ENCODE measurements around the gene UBE3A.

The UBE3A gene

DNA sequence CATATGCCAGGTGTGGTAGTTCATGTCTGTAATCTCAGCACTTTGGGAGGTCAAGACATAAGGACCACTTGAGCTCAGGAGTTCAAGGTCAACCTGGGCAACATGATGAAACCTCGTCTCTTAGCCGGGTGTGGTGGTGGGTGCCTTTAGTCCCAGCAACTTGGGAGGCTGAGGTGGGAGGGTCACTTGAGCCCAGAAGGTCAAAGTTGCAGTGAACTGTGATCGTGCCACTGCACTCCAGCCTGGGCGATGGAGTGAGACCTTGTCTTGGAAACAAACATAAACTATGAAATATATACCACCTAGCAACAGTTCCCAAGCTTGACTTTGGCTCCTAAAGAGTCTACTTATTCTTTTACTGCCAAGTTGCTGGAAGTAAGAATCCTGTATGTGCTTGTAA lies 30.9 kb downstream of the UBE3A start:
- no peak for DNase-seq (ENCODE audit: low read depth)
- H3K4me3 ChIP-seq (ENCODE audit: low read depth, low read length), result no peak overlapping the region
- TF ChIP-seq, protein P1, sequence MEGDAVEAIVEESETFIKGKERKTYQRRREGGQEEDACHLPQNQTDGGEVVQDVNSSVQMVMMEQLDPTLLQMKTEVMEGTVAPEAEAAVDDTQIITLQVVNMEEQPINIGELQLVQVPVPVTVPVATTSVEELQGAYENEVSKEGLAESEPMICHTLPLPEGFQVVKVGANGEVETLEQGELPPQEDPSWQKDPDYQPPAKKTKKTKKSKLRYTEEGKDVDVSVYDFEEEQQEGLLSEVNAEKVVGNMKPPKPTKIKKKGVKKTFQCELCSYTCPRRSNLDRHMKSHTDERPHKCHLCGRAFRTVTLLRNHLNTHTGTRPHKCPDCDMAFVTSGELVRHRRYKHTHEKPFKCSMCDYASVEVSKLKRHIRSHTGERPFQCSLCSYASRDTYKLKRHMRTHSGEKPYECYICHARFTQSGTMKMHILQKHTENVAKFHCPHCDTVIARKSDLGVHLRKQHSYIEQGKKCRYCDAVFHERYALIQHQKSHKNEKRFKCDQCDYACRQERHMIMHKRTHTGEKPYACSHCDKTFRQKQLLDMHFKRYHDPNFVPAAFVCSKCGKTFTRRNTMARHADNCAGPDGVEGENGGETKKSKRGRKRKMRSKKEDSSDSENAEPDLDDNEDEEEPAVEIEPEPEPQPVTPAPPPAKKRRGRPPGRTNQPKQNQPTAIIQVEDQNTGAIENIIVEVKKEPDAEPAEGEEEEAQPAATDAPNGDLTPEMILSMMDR (IDR thresholded peaks at IDR 0.05; ENCODE audit: low read depth, low read length, missing control alignments), result no peak

DNA sequence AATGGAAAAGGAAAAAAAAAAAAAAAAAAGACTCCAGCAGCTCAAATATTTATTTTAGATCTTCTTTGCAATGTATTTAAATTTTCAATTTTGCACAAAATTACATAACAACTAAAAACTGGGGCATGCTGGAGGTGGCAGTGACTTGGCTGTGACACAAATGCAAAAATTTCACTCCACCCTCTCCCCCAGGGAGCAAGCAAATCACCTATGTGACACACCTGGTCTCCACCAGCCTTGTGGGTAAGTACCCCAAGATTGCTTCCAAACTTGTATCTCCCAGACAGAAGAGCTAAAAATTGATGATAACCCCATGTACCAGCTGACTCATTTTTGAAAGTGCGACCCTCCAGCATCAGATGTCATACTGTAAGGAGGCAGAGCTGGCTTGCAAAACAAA lies 32.0 kb downstream of the UBE3A start:
- H3K4me3 ChIP-seq (ENCODE audit: low read depth, low read length), result no peak overlapping the region
- TF ChIP-seq, protein P1 (IDR thresholded peaks at IDR 0.05; ENCODE audit: low read depth, low read length, missing control alignments), result no peak
- DNase-seq (ENCODE audit: low read depth), result no peak

DNA sequence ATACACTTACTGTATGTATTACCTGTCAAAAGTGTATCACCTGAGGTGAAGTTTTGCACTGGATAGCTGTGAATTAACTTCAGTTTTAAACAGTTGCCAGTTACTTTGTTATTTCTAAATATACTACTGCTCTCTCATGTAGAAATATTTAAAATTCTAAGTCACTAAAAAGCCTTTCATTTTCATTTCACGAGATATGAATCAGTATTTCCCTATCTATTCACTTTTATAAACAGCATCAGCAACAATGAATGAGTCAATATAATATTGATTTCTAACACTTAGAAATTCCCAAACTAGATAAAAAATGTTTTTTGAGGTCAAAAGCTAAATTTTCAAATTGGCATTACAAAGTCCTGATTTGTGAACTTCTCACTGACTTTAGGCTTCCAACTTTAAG lies 32.6 kb downstream of the UBE3A start:
- TF ChIP-seq, protein P1 (IDR thresholded peaks at IDR 0.05; ENCODE audit: low read depth, low read length, missing control alignments), result no peak
- no peak overlapping the region for H3K4me3 ChIP-seq (ENCODE audit: low read depth, low read length)
- DNase-seq (ENCODE audit: low read depth), result no peak

DNA sequence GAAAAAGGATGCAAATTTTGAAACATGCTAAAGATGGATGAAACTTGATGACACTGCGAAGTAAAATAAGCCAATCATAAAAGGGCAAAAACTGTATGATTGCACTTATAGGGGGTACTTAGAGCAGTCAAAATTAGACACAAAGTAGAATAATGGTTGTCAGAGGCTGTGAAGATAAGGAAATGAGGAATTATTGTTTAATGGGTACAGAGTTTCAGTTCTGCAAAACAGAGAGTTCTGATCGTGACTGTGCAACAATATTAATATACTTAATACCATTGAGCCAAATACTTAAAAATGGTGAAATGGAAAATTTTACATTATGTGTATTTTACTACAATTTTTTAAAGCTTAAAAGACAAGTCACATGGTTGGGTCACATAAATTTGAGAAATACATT lies 35.1 kb downstream of the UBE3A start:
- no peak for DNase-seq (ENCODE audit: low read depth)
- no peak overlapping the region for H3K4me3 ChIP-seq (ENCODE audit: low read depth, low read length)
- TF ChIP-seq, protein P1 (IDR thresholded peaks at IDR 0.05; ENCODE audit: low read depth, low read length, missing control alignments), result no peak

DNA sequence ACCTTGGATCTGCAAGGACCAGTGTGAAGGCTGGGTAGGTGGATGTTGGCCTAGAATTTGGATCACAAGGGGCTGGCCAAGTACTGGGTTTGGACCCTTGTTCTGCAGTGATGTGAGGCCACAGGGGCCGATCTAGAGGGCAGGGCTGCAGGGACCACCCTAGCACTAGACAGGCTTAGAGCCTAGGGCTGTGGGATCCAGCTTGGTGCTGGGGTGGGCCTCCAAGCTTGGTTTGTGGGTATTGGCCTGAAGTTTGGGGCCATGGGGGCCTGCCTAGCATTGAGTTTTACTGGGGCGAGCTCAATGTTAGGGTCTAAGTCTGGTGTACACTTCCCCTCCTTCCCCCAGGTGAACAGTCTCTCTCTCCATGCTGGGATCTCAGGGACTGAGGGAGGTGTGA lies 36.5 kb downstream of the UBE3A start:
- no peak overlapping the region for H3K4me3 ChIP-seq (ENCODE audit: low read depth, low read length)
- TF ChIP-seq, protein P1 (IDR thresholded peaks at IDR 0.05; ENCODE audit: low read depth, low read length, missing control alignments), result no peak
- no peak for DNase-seq (ENCODE audit: low read depth)

DNA sequence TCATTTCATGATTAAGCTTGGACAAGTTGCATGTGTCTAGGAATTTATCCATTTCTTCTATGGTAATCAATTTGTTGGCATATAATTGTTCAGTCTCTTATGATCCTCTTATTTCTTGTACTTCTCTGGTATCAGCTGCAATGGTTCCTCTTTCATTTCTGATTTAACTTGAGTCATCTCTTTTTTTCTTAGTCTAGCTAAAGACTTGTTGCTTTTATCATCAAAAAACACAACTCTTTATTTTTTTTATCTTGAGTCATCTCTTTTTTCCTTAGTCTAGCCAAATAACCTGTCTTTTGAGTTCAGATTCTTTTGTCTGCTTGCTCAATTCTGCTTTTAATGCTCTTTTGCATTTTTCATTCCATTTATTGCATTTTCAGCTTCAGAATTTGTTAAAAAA lies 37.3 kb downstream of the UBE3A start:
- no peak overlapping the region for H3K4me3 ChIP-seq (ENCODE audit: low read depth, low read length)
- DNase-seq (ENCODE audit: low read depth), result no peak
- TF ChIP-seq, protein P1 (IDR thresholded peaks at IDR 0.05; ENCODE audit: low read depth, low read length, missing control alignments), result no peak

DNA sequence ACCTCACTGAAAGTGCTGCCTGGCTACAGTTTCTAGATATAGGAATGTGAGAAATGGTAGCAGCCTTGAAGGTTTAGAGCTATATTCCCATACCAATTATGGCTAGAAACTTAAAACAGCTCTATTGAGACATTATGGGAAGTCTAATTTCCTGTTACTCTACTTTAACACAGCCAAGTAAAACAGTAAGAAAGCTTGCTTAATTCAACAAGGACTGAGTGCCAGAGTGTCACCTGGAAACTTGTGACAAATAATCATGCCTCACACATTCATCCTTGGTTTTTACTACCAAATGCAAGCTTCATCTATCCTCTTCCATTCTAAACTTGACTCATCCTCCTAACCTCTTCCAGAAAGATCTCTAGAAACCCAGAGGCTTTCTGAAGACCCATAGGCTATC lies 41.7 kb downstream of the UBE3A start:
- TF ChIP-seq, protein P1 (IDR thresholded peaks at IDR 0.05; ENCODE audit: low read depth, low read length, missing control alignments), result no peak
- DNase-seq (ENCODE audit: low read depth), result no peak
- H3K4me3 ChIP-seq (ENCODE audit: low read depth, low read length), result no peak overlapping the region
